SK-N-SH (cell line): Measurements from ENCODE around the gene MAPKBP1. TPM values are rescaled to one million over a fixed set of nuclear protein-coding genes. Genes with fewer than 3 reads are reported as not detected.

Source experiments
- CTCF ChIA-PET: fragments of 300-600, 350-600 bp; formaldehyde crosslinking; extraction: SDS; loops from one replicate; lab custom pipeline; 2021; lab: Yijun Ruan, JAX
- POLR2A ChIA-PET: fragments of 350-600 bp; sonication (Branson Sonifier 250); formaldehyde crosslinking; extraction: SDS; loops from one replicate; lab custom pipeline; 2020; ENCODE audit warnings: antibody characterized with exemption, inconsistent platforms; lab: Yijun Ruan, JAX
- DNase-seq: peaks from one replicate; pipeline ENCODE4 v3.0.0; 2012
- H2AFZ ChIP-seq: fragments of 200-600 bp; sonication (generic); 2 replicates; pipeline ENCODE4 v1.8.1; 2016; ENCODE audit warnings: antibody characterized with exemption, mild to moderate bottlenecking, low read depth
- H3F3A ChIP-seq: fragments of 200-600 bp; sonication (generic); replicated peaks from 2 replicates; pipeline ENCODE3; 2016; ENCODE audit warnings: antibody characterized with exemption, mild to moderate bottlenecking; ENCODE audit not compliant: insufficient read depth
- H3K27ac ChIP-seq, 2 experiments: fragments of 200-500 bp in 1 of 2; fragments of 200-600 bp in 1 of 2; sonication (Bioruptor generic) in 1 of 2; sonication (generic), shearing (Covaris generic) in 1 of 2; 2 replicates each; pipeline versions ENCODE4 v1.5.1 to v1.6.1; 2014 to 2016; ENCODE audit warnings: low read depth in 2 of 2, inconsistent platforms in 1 of 2, low read length in 1 of 2, mild to moderate bottlenecking in 1 of 2, mixed read lengths in 1 of 2
- H3K27me3 ChIP-seq: fragments of 200-600 bp; sonication (generic), shearing (Covaris generic); 2 replicates; pipeline ENCODE4 v1.6.1; 2016; ENCODE audit warnings: mixed run types; ENCODE audit not compliant: insufficient read depth
- H3K36me3 ChIP-seq, 2 experiments: fragments of 200-500 bp in 1 of 2; fragments of 200-600 bp in 1 of 2; sonication (Bioruptor generic) in 1 of 2; sonication (generic) in 1 of 2; replicated peaks in 1 of 2; 2 replicates each; pipeline versions ENCODE3 to v1.5.1; 2014 to 2016; ENCODE audit warnings: low read length in 1 of 2, mild to moderate bottlenecking in 1 of 2; ENCODE audit not compliant: insufficient read depth in 2 of 2, control insufficient read depth in 1 of 2
- H3K4me1 ChIP-seq, 2 experiments: fragments of 200-500 bp in 1 of 2; fragments of 200-600 bp in 1 of 2; sonication (Bioruptor generic) in 1 of 2; sonication (generic), shearing (Covaris generic) in 1 of 2; 2 replicates each; pipeline versions ENCODE4 v1.5.1 to v1.6.1; 2014 to 2016; ENCODE audit warnings: low read depth in 1 of 2, low read length in 1 of 2, mixed run types in 1 of 2; ENCODE audit not compliant: insufficient read depth in 2 of 2, control insufficient read depth in 1 of 2
- H3K4me2 ChIP-seq: fragments of 200-600 bp; sonication (generic), shearing (Covaris generic); 2 replicates; pipeline ENCODE4 v1.6.1; 2017; ENCODE audit warnings: mixed run types
- H3K4me3 ChIP-seq, 2 experiments: fragments of 200-500 bp in 1 of 2; fragments of 200-600 bp in 1 of 2; sonication (Bioruptor generic) in 1 of 2; sonication (generic), shearing (Covaris generic) in 1 of 2; 2 replicates each; pipeline versions ENCODE4 v1.5.1 to v1.8.1; 2014 to 2016; ENCODE audit warnings: low read depth in 2 of 2, inconsistent platforms in 1 of 2, low read length in 1 of 2, mild to moderate bottlenecking in 1 of 2, mixed read lengths in 1 of 2, moderate library complexity in 1 of 2
- H3K79me2 ChIP-seq: fragments of 200-600 bp; sonication (generic); 2 replicates; pipeline ENCODE4 v1.8.1; 2017; ENCODE audit warnings: mild to moderate bottlenecking; ENCODE audit not compliant: insufficient read depth
- H3K9ac ChIP-seq: fragments of 200-600 bp; sonication (generic); 2 replicates; pipeline ENCODE4 v1.6.1; 2017; ENCODE audit warnings: mixed run types
- H3K9me2 ChIP-seq: fragments of 200-600 bp; sonication (generic); 2 replicates; pipeline ENCODE4 v1.6.1; 2017; ENCODE audit warnings: mixed run types
- H3K9me3 ChIP-seq: fragments of 200-600 bp; sonication (generic); 2 replicates; pipeline ENCODE4 v1.6.1; 2017; ENCODE audit warnings: mixed run types, mild to moderate bottlenecking, moderate library complexity
- H4K20me1 ChIP-seq: fragments of 200-600 bp; sonication (generic); 2 replicates; pipeline ENCODE4 v1.6.1; 2017; ENCODE audit warnings: mild to moderate bottlenecking, mixed run types; ENCODE audit not compliant: insufficient read depth
- FOXM1 ChIP-seq: IDR thresholded peaks from 2 replicates; pipeline ENCODE4 v1.4.0; 2012; ENCODE audit warnings: low read depth, mild to moderate bottlenecking
- GABPA ChIP-seq: IDR thresholded peaks from 2 replicates; pipeline ENCODE4 v1.4.0; 2012; ENCODE audit warnings: low read depth, mild to moderate bottlenecking
- JUND ChIP-seq: IDR thresholded peaks from 2 replicates; pipeline ENCODE4 v1.4.0; 2012
- MEF2A ChIP-seq: IDR thresholded peaks from 2 replicates; pipeline ENCODE4 v1.4.0; 2012; ENCODE audit warnings: low read depth, borderline replicate concordance
- REST ChIP-seq: IDR thresholded peaks from 2 replicates; pipeline ENCODE4 v1.6.1; 2012; ENCODE audit warnings: mild to moderate bottlenecking, low read depth, low read length, moderate library complexity
- RXRA ChIP-seq: IDR thresholded peaks from 2 replicates; pipeline ENCODE4 v1.4.0; 2012; ENCODE audit warnings: low read depth, mild to moderate bottlenecking, borderline replicate concordance
- SIN3A ChIP-seq: IDR thresholded peaks from 2 replicates; pipeline ENCODE4 v1.6.1; 2012; ENCODE audit warnings: low read depth, mild to moderate bottlenecking, low read length, moderate library complexity, borderline replicate concordance
- TCF12 ChIP-seq: IDR thresholded peaks from 2 replicates; pipeline ENCODE4 v1.4.0; 2012
- ZBTB33 ChIP-seq: IDR thresholded peaks from 2 replicates; pipeline ENCODE4 v1.4.0; 2012; ENCODE audit warnings: low read depth, borderline replicate concordance
- WGBS: methylation state at CpG from one replicate; pipeline ENCODE4 v1.1.6; 2017; ENCODE audit warnings: low lambda C conversion rate; 5-methylcytosine and 5-hydroxymethylcytosine counted together
- polyA plus RNA-seq, 3 experiments: library from polyadenylated mRNA; depleted of rRNA; stranded (reverse); fragments of >200 nt; gene quantifications; 2 replicates each; pipeline ENCODE4 v1.2.3, GENCODE V29; 2012
- TF ChIP-seq, protein P1 (sequence below): fragments of 200-600 bp; sonication (generic); IDR thresholded peaks from 2 replicates; pipeline ENCODE4 v1.6.1; 2017; ENCODE audit warnings: antibody characterized with exemption, mild to moderate bottlenecking, moderate library complexity
- TF ChIP-seq, protein P2 (sequence below): IDR thresholded peaks from 2 replicates; pipeline ENCODE4; 2012

The MAPKBP1 gene
- polyA plus RNA-seq, 1 of the 3 experiments (the other 2 are of a cell fraction): 5.2 TPM

DNA sequence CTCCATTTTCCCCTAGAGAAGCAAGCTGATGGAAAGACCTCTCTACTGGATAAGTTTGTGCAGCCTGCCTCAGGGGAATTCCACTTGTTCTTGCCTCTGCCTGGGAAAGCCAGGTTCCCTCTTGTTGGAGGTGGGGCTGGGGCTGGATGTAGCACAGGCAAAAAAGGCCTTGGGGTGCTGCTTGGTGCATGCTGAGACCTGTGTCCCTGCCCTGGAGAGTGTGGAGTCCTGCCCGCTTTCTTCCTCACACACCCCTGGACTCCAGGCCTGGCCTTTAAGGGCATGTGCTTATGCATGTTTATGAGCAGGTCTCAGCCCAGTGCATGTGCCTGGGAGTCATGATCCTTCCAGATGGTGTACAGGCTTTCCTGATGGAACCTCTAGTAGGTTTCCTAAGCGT lies 30.1 kb downstream of the MAPKBP1 start:
- H3K79me2 ChIP-seq: no peaks in the 10 kb centered on the region; the same call in 1 of the 2 replicates
- 92% methylated on average over 2 of the region's 2 CpGs for WGBS
- DNase-seq: no peak
- no peak overlapping the region for H2AFZ ChIP-seq
- no peaks in the 10 kb centered on the region for H3K27me3 ChIP-seq
- H3K9me3 ChIP-seq: no peaks in the 10 kb centered on the region
- TF ChIP-seq JUND (no peak), MEF2A (no peak), GABPA (no peak), FOXM1 (no peak), RXRA (no peak), TCF12 (no peak), ZBTB33 (no peak), SIN3A (no peak), REST (no peak)
- TF ChIP-seq, protein P1, sequence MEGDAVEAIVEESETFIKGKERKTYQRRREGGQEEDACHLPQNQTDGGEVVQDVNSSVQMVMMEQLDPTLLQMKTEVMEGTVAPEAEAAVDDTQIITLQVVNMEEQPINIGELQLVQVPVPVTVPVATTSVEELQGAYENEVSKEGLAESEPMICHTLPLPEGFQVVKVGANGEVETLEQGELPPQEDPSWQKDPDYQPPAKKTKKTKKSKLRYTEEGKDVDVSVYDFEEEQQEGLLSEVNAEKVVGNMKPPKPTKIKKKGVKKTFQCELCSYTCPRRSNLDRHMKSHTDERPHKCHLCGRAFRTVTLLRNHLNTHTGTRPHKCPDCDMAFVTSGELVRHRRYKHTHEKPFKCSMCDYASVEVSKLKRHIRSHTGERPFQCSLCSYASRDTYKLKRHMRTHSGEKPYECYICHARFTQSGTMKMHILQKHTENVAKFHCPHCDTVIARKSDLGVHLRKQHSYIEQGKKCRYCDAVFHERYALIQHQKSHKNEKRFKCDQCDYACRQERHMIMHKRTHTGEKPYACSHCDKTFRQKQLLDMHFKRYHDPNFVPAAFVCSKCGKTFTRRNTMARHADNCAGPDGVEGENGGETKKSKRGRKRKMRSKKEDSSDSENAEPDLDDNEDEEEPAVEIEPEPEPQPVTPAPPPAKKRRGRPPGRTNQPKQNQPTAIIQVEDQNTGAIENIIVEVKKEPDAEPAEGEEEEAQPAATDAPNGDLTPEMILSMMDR: no peak
- TF ChIP-seq, protein P2, sequence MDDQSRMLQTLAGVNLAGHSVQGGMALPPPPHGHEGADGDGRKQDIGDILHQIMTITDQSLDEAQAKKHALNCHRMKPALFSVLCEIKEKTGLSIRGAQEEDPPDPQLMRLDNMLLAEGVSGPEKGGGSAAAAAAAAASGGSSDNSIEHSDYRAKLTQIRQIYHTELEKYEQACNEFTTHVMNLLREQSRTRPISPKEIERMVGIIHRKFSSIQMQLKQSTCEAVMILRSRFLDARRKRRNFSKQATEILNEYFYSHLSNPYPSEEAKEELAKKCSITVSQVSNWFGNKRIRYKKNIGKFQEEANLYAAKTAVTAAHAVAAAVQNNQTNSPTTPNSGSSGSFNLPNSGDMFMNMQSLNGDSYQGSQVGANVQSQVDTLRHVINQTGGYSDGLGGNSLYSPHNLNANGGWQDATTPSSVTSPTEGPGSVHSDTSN: no peak
- H4K20me1 ChIP-seq: no peaks in the 10 kb centered on the region
- peaks cover under 1 to 28% of the 10 kb centered on the region in 2 experiments; a peak in 2 of 4 replicates for H3K4me1 ChIP-seq
- ChIA-PET CTCF (interaction anchor here (1.1 to 5.1 kb wide), 3 partner anchors 11 to 108 kb away, joined by 3 to 34 read pairs (median 4); partner anchors contain the start of gene MAPKBP1), POLR2A (no interaction called here)
- H3K4me3 ChIP-seq: no peak overlapping the region
- H3K9ac ChIP-seq: no peak overlapping the region
- H3K27ac ChIP-seq: no peak overlapping the region
- peaks cover 0 to 15% of the 10 kb centered on the region in 2 experiments for H3K36me3 ChIP-seq
- H3F3A ChIP-seq: peaks cover 11% of the 10 kb centered on the region
- H3K4me2 ChIP-seq: no peak overlapping the region
- H3K9me2 ChIP-seq: no peaks in the 10 kb centered on the region
